NCI-H2227 treated with DMSO at 0.1 percent for 48 hours (cell line): ENCODE measurements around the gene RHBDL2.
A peak's percentile ranks its signal among the peaks of the same experiment; 100 is the strongest.
"Not testable (repeated sequence)": the region's sequence is repeated elsewhere in the genome, so short reads cannot be mapped to it uniquely, and the experiment has no call there.

ENCODE experiments used
- DNase-seq: peaks from one replicate; lab custom pipeline; 2025; lab: John Stamatoyannopoulos, UW

Gene RHBDL2

GRCh38 chr1:38941527-38942019 is at the start of gene RHBDL2:
Gene RHBDL2 (minus strand): TSS chr1:38941830. CDS start chr1:38919212, 22,618 bp downstream.
- DNase-seq = no peak

- DNase-seq = peak; percentile 93
Observed at GRCh38 chr1:38990738-38991637, 49.4 kb upstream of the RHBDL2 start, which contains the start of gene AKIRIN1. Gene AKIRIN1 (plus strand): TSS chr1:38991276. CDS start chr1:38991381, 105 bp downstream.

- peak; percentile 55 for DNase-seq
Observed at GRCh38 chr1:38990386-38990737, 48.7 kb upstream of the RHBDL2 start.

GRCh38 chr1:38989979-38990378 is 48.3 kb upstream of the RHBDL2 start:
- DNase-seq = no peak

GRCh38 chr1:38979380-38979779 is 37.8 kb upstream of the RHBDL2 start:
- peak; percentile 41 for DNase-seq

- DNase-seq = not testable (repeated sequence)
Observed at GRCh38 chr1:38978245-38978542, 36.6 kb upstream of the RHBDL2 start.

- not testable (repeated sequence) for DNase-seq
Observed at GRCh38 chr1:38977399-38978244, 36.0 kb upstream of the RHBDL2 start.

- no peak for DNase-seq
Observed at GRCh38 chr1:38973659-38974437, 32.2 kb upstream of the RHBDL2 start.

GRCh38 chr1:38973145-38973544 is 31.5 kb upstream of the RHBDL2 start:
- DNase-seq = not testable (repeated sequence)

- DNase-seq = no peak
Observed at GRCh38 chr1:38964140-38964548, 22.5 kb upstream of the RHBDL2 start.

- DNase-seq = no peak
Observed at GRCh38 chr1:38962560-38962959, 20.9 kb upstream of the RHBDL2 start.

- no peak for DNase-seq
Observed at GRCh38 chr1:38962113-38962512, 20.5 kb upstream of the RHBDL2 start.

- DNase-seq = no peak
Observed at GRCh38 chr1:38958967-38959366, 17.3 kb upstream of the RHBDL2 start.

GRCh38 chr1:38953433-38953860 is 11.8 kb upstream of the RHBDL2 start:
- no peak for DNase-seq

- no peak for DNase-seq
Observed at GRCh38 chr1:38950553-38950952, 8.9 kb upstream of the RHBDL2 start.

- no peak for DNase-seq
Observed at GRCh38 chr1:38944547-38944946, 2.9 kb upstream of the RHBDL2 start.

- DNase-seq = no peak
Observed at GRCh38 chr1:38942664-38943428, 1.2 kb upstream of the RHBDL2 start.

- DNase-seq = no peak
Observed at GRCh38 chr1:38941093-38941492, 537 bp downstream of the RHBDL2 start.

GRCh38 chr1:38940339-38941047 is 1.1 kb downstream of the RHBDL2 start:
- no peak for DNase-seq

GRCh38 chr1:38938722-38939260 is 2.8 kb downstream of the RHBDL2 start:
- no peak for DNase-seq
